GM21367 (cell line): ENCODE data around the gene TTLL5.
"Not testable (repeated sequence)": the region's sequence is repeated elsewhere in the genome, so short reads cannot be mapped to it uniquely, and the experiment has no call there.

Experiments used
- ATAC-seq: cut with Tn5 transposase; IDR thresholded peaks from one replicate; pipeline ENCODE4 v1.9.1; 2021; ENCODE audit not compliant: unreplicated experiment

TTLL5 gene

GRCh38 chr14:75904311-75904710 lies 243.3 kb downstream of the TTLL5 start:
- no peak for ATAC-seq

DNA sequence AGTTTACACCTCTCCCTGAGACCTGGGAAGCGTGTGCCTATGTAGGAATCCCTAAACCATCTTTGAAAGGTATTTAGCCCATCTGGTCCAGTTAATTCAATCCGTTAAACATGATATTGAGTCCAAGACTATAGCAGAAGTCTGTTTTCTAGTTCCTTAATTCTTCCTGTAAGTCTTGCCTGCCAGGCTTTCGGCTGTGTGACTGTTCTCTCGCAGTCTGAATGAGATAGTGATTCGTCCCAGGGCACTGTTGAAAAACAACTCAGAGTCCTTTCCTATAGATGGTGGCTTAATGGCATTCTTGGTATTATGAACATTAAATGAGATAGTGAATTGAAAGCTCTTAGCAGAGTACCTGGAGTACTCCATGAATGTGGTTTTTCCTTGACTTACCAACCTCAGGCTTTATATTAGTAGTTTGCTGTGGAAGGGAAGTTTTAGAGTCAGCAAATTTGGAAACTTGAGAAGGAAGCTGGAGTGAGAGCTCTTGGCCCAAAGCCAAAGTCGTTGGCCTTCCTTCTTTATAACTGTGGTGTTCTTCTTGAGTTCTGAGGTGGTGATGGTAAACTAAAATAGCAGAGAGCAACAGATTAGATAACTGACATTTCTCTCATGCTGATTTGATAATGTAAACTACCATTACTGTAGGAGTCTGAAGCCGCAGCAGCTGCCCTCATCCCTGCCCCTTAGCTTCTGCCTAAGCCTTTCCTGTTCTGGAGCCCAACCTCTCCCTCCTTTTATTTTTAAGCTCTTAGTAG lies 244.3 kb downstream of the TTLL5 start:
- no peak for ATAC-seq

GRCh38 chr14:75906228-75906627 lies 245.2 kb downstream of the TTLL5 start:
- ATAC-seq = no peak

GRCh38 chr14:75906680-75907280 lies 245.7 kb downstream of the TTLL5 start:
- no peak for ATAC-seq

DNA sequence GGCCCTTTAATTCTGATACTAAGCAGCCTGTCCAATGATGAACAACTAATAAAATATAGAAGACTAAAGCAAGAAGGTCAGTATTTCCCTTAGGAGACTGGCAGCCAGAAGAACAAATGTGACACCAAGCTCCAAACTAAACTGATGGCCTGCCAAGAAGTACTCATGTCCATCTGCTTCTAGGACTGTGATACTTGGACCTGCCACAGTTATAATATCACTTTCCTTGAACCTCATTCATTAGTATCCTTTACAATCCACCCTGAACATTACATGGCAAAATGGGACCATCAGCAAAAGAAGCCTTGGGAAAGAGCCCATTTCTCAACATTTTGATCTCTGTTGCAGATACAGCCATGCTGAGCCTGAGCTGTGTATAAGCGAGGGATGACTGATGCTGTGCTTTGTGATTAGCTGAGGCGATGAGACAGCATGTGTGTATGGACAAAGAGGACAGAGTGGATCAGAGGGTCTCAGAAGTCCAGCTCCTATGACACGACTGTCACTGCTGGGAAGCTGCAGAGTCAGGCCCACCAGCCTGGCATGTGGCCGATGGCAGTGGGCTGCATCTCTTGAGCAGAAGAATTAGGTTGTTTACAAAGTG lies 246.8 kb downstream of the TTLL5 start:
- ATAC-seq = no peak

- no peak for ATAC-seq
Measured at GRCh38 chr14:75909630-75910029, 248.6 kb downstream of the TTLL5 start.

DNA sequence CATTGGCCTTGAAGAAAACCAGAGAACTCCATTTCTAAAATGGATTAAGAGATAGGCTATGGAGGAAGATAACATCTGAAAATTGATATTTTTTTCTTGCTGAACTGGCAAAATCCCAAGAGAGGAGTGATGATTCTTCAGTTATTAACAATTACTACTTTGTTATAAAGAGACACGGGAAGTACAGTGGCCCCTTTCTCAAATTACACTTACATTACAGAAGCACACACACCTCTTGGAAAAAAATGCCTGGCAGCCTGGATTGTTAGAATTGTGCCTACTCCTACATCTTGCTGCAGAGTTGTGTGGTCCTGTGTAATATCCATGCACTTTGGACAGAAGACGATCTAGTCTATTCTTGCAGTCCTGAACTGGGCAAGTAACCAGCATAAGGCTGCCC lies 249.0 kb downstream of the TTLL5 start:
- ATAC-seq = no peak

- no peak for ATAC-seq
Measured at GRCh38 chr14:75911883-75912282, 250.8 kb downstream of the TTLL5 start.

DNA sequence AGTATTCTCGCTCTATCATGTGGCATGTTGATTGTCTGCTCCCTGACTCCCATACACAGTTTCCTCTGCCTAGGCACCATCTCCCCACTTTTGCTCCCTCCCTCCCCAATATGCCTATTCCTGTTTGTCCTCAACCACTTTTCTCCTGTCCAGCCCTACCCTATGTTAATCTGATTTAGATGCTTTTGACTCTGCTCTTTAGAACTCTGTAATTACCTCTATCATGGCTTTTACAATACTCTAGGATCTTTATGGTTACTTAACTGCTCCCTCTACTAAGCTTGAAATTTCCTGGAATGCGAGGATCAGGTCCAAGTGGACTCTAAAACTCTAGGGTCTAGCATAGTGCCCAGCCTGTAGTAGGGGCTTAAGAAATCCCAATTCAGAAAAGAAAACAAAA lies 252.1 kb downstream of the TTLL5 start:
- no peak for ATAC-seq

GRCh38 chr14:75915045-75915444 lies 254.0 kb downstream of the TTLL5 start:
- ATAC-seq = no peak

GRCh38 chr14:75917322-75917945 lies 256.4 kb downstream of the TTLL5 start:
- ATAC-seq = no peak

DNA sequence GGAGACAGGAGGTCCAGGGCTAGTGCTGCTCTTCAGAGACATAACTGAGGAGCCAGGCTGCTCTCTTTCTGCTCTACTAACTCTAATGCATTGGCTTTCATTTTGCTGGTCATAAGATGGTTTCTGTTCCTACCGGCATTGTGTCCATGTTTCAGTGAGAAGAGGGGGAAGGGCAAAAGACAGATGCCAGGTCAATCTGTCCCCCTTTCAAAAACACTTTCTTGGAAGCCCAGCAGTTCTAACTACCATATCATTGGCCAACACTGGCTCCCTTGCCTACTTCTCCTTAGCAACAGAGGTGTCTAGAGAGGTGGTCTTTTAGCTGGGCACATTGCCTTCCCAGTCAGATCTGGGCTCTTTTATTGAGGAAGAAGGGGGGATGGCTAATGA lies 256.9 kb downstream of the TTLL5 start:
- ATAC-seq = no peak

DNA sequence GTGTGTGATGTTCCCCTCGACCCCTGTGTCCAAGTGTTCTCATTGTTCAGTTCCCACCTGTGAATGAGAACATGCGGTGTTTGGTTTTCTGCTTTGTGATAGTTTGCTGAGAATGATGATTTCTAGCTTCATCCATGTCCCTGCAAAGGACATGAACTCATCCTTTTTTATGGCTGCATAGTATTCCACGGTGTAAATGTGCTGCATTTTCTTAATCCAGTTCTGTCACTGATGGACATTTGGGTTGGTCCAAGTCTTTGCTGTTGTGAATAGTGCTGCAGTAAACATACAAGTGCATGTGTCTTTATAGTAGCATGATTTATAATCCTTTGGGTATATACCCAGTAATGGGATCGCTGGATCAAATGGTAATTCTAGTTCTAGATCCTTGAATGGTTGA lies 259.4 kb downstream of the TTLL5 start:
- ATAC-seq = not testable (repeated sequence)

- not testable (repeated sequence) for ATAC-seq
Measured at GRCh38 chr14:75925141-75925840, 264.2 kb downstream of the TTLL5 start.

GRCh38 chr14:75926431-75927115 lies 265.5 kb downstream of the TTLL5 start:
- no peak for ATAC-seq

GRCh38 chr14:75927564-75928087 lies 266.6 kb downstream of the TTLL5 start:
- ATAC-seq = no peak

- ATAC-seq = no peak
Measured at GRCh38 chr14:75928690-75929181, 267.7 kb downstream of the TTLL5 start.

GRCh38 chr14:75933712-75934296 lies 272.8 kb downstream of the TTLL5 start:
- no peak for ATAC-seq

DNA sequence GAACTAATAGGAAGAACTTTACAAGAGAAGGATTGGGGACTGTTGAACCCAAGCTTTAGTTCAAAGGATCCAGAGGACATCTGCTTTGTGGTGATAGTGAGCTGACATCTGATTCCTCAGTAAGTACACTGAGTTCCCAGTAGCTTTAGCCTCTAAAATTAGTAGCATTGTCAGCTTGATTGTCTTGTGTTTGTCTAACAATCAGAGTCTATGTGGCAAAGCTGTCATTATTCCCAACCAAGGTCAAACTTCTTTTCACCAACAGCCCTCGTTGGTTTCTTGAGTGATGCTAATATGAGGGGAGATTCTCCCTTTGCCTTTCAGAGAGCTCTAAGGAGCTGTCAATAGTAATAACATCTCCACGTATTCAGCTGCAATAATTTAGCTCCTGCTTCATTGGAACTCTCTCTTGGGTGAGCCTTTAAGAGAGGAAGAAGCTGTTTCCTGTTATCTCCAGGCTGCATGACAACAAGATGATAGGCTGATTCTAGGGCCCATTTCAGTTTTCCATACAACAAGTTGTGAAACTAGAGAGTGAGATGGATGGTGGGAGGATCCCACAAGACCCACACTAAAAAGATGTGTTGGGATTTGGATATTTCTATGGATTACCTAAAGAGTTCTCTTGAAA lies 274.1 kb downstream of the TTLL5 start:
- no peak for ATAC-seq
